Superior temporal gyrus (tissue), 1 donor: ENCODE results near the gene TIGD3.

Source experiments
- DNase-seq: peaks from one replicate; pipeline ENCODE4 v3.0.0-alpha.2; 2016; ENCODE audit errors: extremely low spot score

Gene TIGD3

DNA sequence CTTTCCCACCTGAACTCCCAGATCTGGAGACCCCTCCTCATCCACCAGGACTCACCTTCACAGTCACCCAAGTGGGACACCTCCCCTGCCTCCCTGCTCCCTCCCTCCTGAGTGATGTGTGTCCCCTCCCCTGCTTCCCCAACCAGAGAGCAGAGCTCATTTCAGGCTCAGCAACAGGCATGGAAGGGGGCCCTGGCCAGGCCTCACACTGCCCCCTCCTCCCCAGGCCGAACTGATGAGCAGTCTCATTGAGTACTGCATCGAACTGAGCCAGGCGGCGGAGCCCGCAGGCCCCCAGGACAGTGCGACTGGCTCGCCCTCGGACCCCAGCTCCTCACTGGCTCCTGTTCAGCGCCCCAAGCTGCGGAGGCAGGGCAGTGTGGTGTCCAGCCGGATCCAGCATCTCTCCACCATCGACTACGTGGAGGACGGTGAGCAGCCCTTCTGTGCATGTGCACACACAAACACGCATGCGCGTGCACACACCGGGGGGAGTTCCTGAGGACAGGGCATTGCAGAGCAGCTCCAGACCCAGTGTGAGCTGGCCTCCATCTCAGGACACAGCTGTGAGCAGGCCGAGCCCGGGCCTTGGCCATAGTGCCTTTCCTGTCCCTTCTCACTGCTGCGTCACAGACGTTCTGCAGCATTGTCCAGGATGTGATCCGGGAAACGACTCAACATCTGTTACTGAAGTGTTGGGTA, 50.2 kb downstream of the TIGD3 start:
- DNase-seq: no peak
